IMR-90 (cell line): ENCODE data around the gene PATE4. TPM values are rescaled to one million over a fixed set of nuclear protein-coding genes. Genes with fewer than 3 reads are reported as not detected.

Source experiments
- ATAC-seq: fragments of 200-7000 bp; cut with Tn5 transposase; 2 replicates; pipeline ENCODE4 v1.9.1; 2020; ENCODE audit warnings: low read depth, mild to moderate bottlenecking, moderate library complexity
- BruUV-seq: library from RNA; stranded (reverse); fragments of 400-500 nt; replicated peaks from 2 replicates; lab custom pipeline; 2021; lab: Mats Ljungman, UMichigan
- CTCF ChIA-PET: fragments of 300-600 bp; formaldehyde crosslinking; extraction: SDS; loops from one replicate; lab custom pipeline; 2021; ENCODE audit warnings: antibody characterized with exemption; lab: Yijun Ruan, JAX
- POLR2A ChIA-PET: fragments of 300-600 bp; sonication (Branson Sonifier 250); formaldehyde crosslinking; loops from one replicate; lab custom pipeline; 2022; ENCODE audit warnings: antibody characterized with exemption; ENCODE audit not compliant: unreplicated experiment; lab: Charles Lee
- DNase-seq: peaks from one replicate; pipeline ENCODE4 v3.0.0; 2013
- H2AFZ ChIP-seq: replicated peaks from 2 replicates; pipeline ENCODE3; 2013; ENCODE audit warnings: low read length, mild to moderate bottlenecking; ENCODE audit not compliant: poor library complexity
- H2AK5ac ChIP-seq: 2 replicates; pipeline ENCODE4 v1.6.1; 2013; ENCODE audit warnings: low read depth, low read length, inconsistent platforms
- H2AK9ac ChIP-seq: replicated peaks from 2 replicates; pipeline ENCODE3; 2013; ENCODE audit warnings: mild to moderate bottlenecking, low read depth, low read length, moderate library complexity; ENCODE audit not compliant: poor library complexity
- H2BK120ac ChIP-seq: 2 replicates; pipeline ENCODE4 v1.6.1; 2013; ENCODE audit warnings: low read depth, low read length, inconsistent platforms
- H2BK15ac ChIP-seq: 3 replicates; pipeline ENCODE4 v1.6.1; 2013; ENCODE audit warnings: low read depth, low read length, inconsistent platforms
- H2BK20ac ChIP-seq: 2 replicates; pipeline ENCODE4 v1.6.1; 2013; ENCODE audit warnings: low read depth, mild to moderate bottlenecking, inconsistent platforms, low read length, moderate library complexity
- H2BK5ac ChIP-seq: 2 replicates; pipeline ENCODE4 v1.6.1; 2013; ENCODE audit warnings: mild to moderate bottlenecking, low read depth, low read length, inconsistent platforms; ENCODE audit not compliant: poor library complexity, severe bottlenecking
- H3K14ac ChIP-seq: replicated peaks from 2 replicates; pipeline ENCODE4 v1.6.1; 2013; ENCODE audit warnings: low read depth, low read length, inconsistent platforms
- H3K18ac ChIP-seq: 2 replicates; pipeline ENCODE4 v1.6.1; 2013; ENCODE audit warnings: low read depth, low read length, control low read depth
- H3K23ac ChIP-seq: 2 replicates; pipeline ENCODE4 v1.6.1; 2013; ENCODE audit warnings: low read depth, low read length, inconsistent platforms
- H3K27ac ChIP-seq: 2 replicates; pipeline ENCODE4 v1.5.1; 2013; ENCODE audit warnings: mild to moderate bottlenecking, control low read depth, low read length; ENCODE audit not compliant: insufficient read depth
- H3K27me3 ChIP-seq: 2 replicates; pipeline ENCODE4 v1.6.1; 2013; ENCODE audit warnings: low read length; ENCODE audit not compliant: control insufficient read depth, insufficient read depth
- H3K36me3 ChIP-seq: 2 replicates; pipeline ENCODE4 v1.6.1; 2013; ENCODE audit warnings: low read length, mixed read lengths; ENCODE audit not compliant: control insufficient read depth, insufficient read depth
- H3K4ac ChIP-seq: 2 replicates; pipeline ENCODE4 v1.6.1; 2013; ENCODE audit warnings: low read depth, low read length, inconsistent platforms
- H3K4me1 ChIP-seq: 2 replicates; pipeline ENCODE4 v1.6.1; 2013; ENCODE audit warnings: low read length, mixed read lengths; ENCODE audit not compliant: control insufficient read depth, insufficient read depth
- H3K4me2 ChIP-seq: 2 replicates; pipeline ENCODE4 v1.6.1; 2013; ENCODE audit warnings: low read depth, mild to moderate bottlenecking, control low read depth, low read length, moderate library complexity
- H3K4me3 ChIP-seq: 2 replicates; pipeline ENCODE4 v1.5.1; 2013; ENCODE audit warnings: low read depth, mild to moderate bottlenecking, control low read depth, low read length, moderate library complexity; ENCODE audit not compliant: insufficient read depth
- H3K56ac ChIP-seq: 2 replicates; pipeline ENCODE4 v1.6.1; 2013; ENCODE audit warnings: low read length, inconsistent platforms; ENCODE audit not compliant: insufficient read depth; ENCODE audit errors: extremely low read depth
- H3K79me1 ChIP-seq, 2 experiments: 2 replicates each; pipeline ENCODE4 v1.6.1; 2013; ENCODE audit warnings: low read length in 2 of 2, inconsistent platforms in 1 of 2, low read depth in 1 of 2
- H3K9ac ChIP-seq: 2 replicates; pipeline ENCODE4 v1.6.1; 2013; ENCODE audit warnings: low read depth, low read length, control low read depth
- H3K9me1 ChIP-seq: 2 replicates; pipeline ENCODE4 v1.6.1; 2013; ENCODE audit warnings: low read length, inconsistent platforms; ENCODE audit not compliant: insufficient read depth
- H3K9me3 ChIP-seq: 2 replicates; pipeline ENCODE4 v1.6.1; 2013; ENCODE audit warnings: low read length; ENCODE audit not compliant: control insufficient read depth, insufficient read depth
- H4K20me1 ChIP-seq: 2 replicates; pipeline ENCODE4 v1.6.1; 2013; ENCODE audit warnings: low read length, inconsistent platforms; ENCODE audit not compliant: insufficient read depth
- H4K5ac ChIP-seq: 2 replicates; pipeline ENCODE4 v1.6.1; 2013; ENCODE audit warnings: mild to moderate bottlenecking, low read depth, low read length, control low read depth
- H4K8ac ChIP-seq, 2 experiments: 2 replicates each; pipeline ENCODE4 v1.6.1; 2013; ENCODE audit warnings: low read depth in 2 of 2, low read length in 2 of 2, control low read depth in 1 of 2, inconsistent platforms in 1 of 2
- H4K91ac ChIP-seq: 2 replicates; pipeline ENCODE4 v1.6.1; 2013; ENCODE audit warnings: low read depth, low read length, inconsistent platforms; ENCODE audit not compliant: insufficient read depth
- MAZ ChIP-seq: IDR thresholded peaks from 2 replicates; pipeline ENCODE4 v1.6.1; 2012; ENCODE audit warnings: low read depth, mild to moderate bottlenecking, low read length, improper control_type of control experiment, moderate library complexity, borderline replicate concordance
- NFE2L2 ChIP-seq: fragments of 150-350 bp; IDR thresholded peaks from 2 replicates; pipeline ENCODE4 v1.6.1; 2016; ENCODE audit warnings: low read depth, mild to moderate bottlenecking, low read length
- WGBS, 2 experiments: methylation state at CpG; one replicate each; pipeline versions ENCODE4 v1.1.5 to v1.1.7; 2013; ENCODE audit warnings: missing lambda C conversion rate in 2 of 2; ENCODE audit not compliant: insufficient read length in 1 of 2; ENCODE audit errors: extremely low coverage in 2 of 2; 5-methylcytosine and 5-hydroxymethylcytosine counted together
- dilution Hi-C: fragments of 300-500 bp; cut with HindIII; formaldehyde crosslinking; loops from one replicate; pipeline ENCODE4 v1.14.3; 2018; ENCODE audit warnings: low sequenced_read_pairs; ENCODE audit not compliant: unreplicated experiment
- in situ Hi-C: fragments of 300-500 bp; cut with MboI; formaldehyde crosslinking; loops from 3 replicates; pipeline ENCODE4 v1.14.3; 2019; ENCODE audit warnings: low sequenced_read_pairs, inconsistent platforms, mixed read lengths
- intact Hi-C: fragments of 100-400 bp; cut with micrococcal nuclease; formaldehyde crosslinking; loops from 2 replicates; pipeline ENCODE4 v1.10.0; 2022
- polyA plus RNA-seq, 3 experiments: library from polyadenylated mRNA; depleted of rRNA; stranded (reverse); fragments of >200 nt; gene quantifications; 2 replicates each; pipeline ENCODE4 v1.2.3, GENCODE V29; 2012; ENCODE audit warnings: low replicate concordance in 1 of 3
- total RNA-seq: library from RNA; depleted of rRNA; stranded (reverse); fragments of >200 nt; gene quantifications from 2 replicates; pipeline ENCODE4 v1.2.3, GENCODE V29; 2012

Gene PATE4
- total and polyA plus RNA-seq, 2 of the 4 experiments (the other 2 are of a cell fraction): not detected

GRCh38 chr11:125869521-125869920, 36.4 kb downstream of the PATE4 start:
- H2BK120ac ChIP-seq: no peak overlapping the region
- H2BK20ac ChIP-seq: no peak overlapping the region
- no peak overlapping the region for H3K27ac ChIP-seq
- BruUV-seq: no TSS peak
- CTCF ChIA-PET: no interaction called here
- no peak overlapping the region for H3K4ac ChIP-seq
- H3K4me3 ChIP-seq: no peak overlapping the region
- H3K9me3 ChIP-seq: no peaks in the 10 kb centered on the region
- H3K9ac ChIP-seq: no peak overlapping the region
- in situ Hi-C loops (no loop called here), intact Hi-C loops (no loop called here), dilution Hi-C loops (no loop called here)
- no peak overlapping the region for H4K8ac ChIP-seq
- TF ChIP-seq MAZ (no peak), NFE2L2 (no peak)
- no peaks in the 10 kb centered on the region for H4K20me1 ChIP-seq
- H2BK15ac ChIP-seq: no peak overlapping the region
- no peak overlapping the region for H2AFZ ChIP-seq
- H3K27me3 ChIP-seq: peaks cover 4% of the 10 kb centered on the region; the same call in 1 of the 2 replicates
- no CpG with 5 or more reads among the region's 2 CpGs for WGBS, 2 experiments
- no peak overlapping the region for H3K18ac ChIP-seq
- no peak overlapping the region for H4K5ac ChIP-seq
- H3K36me3 ChIP-seq: no peaks in the 10 kb centered on the region
- H3K4me2 ChIP-seq: no peak overlapping the region
- POLR2A ChIA-PET: no interaction called here
- H2AK5ac ChIP-seq: no peak overlapping the region
- no peak overlapping the region for H2BK5ac ChIP-seq
- H2AK9ac ChIP-seq: no peak overlapping the region
- H3K14ac ChIP-seq: no peak overlapping the region
- no peaks in the 10 kb centered on the region for H3K9me1 ChIP-seq
- H3K4me1 ChIP-seq: no peaks in the 10 kb centered on the region
- no peak overlapping the region for H4K91ac ChIP-seq
- DNase-seq (no peak), ATAC-seq (no peak)
- no peak overlapping the region for H3K56ac ChIP-seq
- H3K23ac ChIP-seq: no peak overlapping the region
- H3K79me1 ChIP-seq: no peaks in the 10 kb centered on the region
